GM12878 (cell line): Measurements from ENCODE around the gene SHLD1. TPM values are rescaled to one million over a fixed set of nuclear protein-coding genes. Genes with fewer than 3 reads are reported as not detected.

Experiments used
- ATAC-seq: fragments of 200-7000 bp; cut with Tn5 transposase; 3 replicates; pipeline ENCODE4 v1.9.1; 2020; ENCODE audit warnings: mild to moderate bottlenecking, moderate library complexity
- BruUV-seq: library from RNA; stranded (reverse); fragments of 400-500 nt; replicated peaks from 2 replicates; lab custom pipeline; 2021; lab: Mats Ljungman, UMichigan
- CTCF ChIA-PET: fragments of 300-600 bp; sonication (Branson Sonifier 250); formaldehyde crosslinking; extraction: SDS; loops from one replicate; lab custom pipeline; 2021; ENCODE audit warnings: inconsistent platforms; lab: Yijun Ruan, JAX
- POLR2A ChIA-PET: fragments of 350-600 bp; formaldehyde crosslinking; extraction: SDS; loops from one replicate; lab custom pipeline; 2021; ENCODE audit warnings: inconsistent platforms; lab: Charles Lee
- RAD21 ChIA-PET: fragments of 300-600 bp; sonication (Branson Sonifier 250); formaldehyde crosslinking; loops from one replicate; lab custom pipeline; 2023; ENCODE audit warnings: antibody characterized with exemption; ENCODE audit not compliant: unreplicated experiment; lab: Charles Lee
- SMC1A ChIA-PET: fragments of 300-600 bp; sonication (Branson Sonifier 250); formaldehyde crosslinking; loops from one replicate; lab custom pipeline; 2023; ENCODE audit not compliant: unreplicated experiment, uncharacterized antibody; lab: Charles Lee
- DNase-seq: peaks from one replicate; pipeline ENCODE4 v3.0.0-alpha.2; 2011; ENCODE audit warnings: low read depth, low spot score
- FAIRE-seq: peaks from 3 replicates; lab custom pipeline; 2011; peaks lifted over from hg19 to GRCh38; lab: Jason Lieb, UNC
- H2AFZ ChIP-seq: 2 replicates; pipeline ENCODE4 v1.6.0; 2011; ENCODE audit warnings: low read depth, low read length, control low read depth; ENCODE audit not compliant: control insufficient read depth
- H3K27ac ChIP-seq: 2 replicates; pipeline ENCODE4 v1.5.1; 2011; ENCODE audit warnings: control low read depth; ENCODE audit not compliant: control insufficient read depth, insufficient read depth
- H3K27me3 ChIP-seq, 2 experiments: replicated peaks in 1 of 2; 2 replicates each; pipeline versions ENCODE4 v1.6.0 to v1.6.1; 2011; ENCODE audit warnings: low read length in 1 of 2; ENCODE audit not compliant: control insufficient read depth in 2 of 2, insufficient read depth in 2 of 2
- H3K36me3 ChIP-seq, 2 experiments: 2 replicates each; pipeline ENCODE4 v1.5.1; 2011; ENCODE audit warnings: low read length in 1 of 2; ENCODE audit not compliant: control insufficient read depth in 2 of 2, insufficient read depth in 2 of 2
- H3K4me1 ChIP-seq: 2 replicates; pipeline ENCODE4 v1.6.1; 2011; ENCODE audit warnings: mild to moderate bottlenecking, low read length, moderate library complexity, mixed read lengths; ENCODE audit not compliant: control insufficient read depth, insufficient read depth
- H3K4me2 ChIP-seq: 2 replicates; pipeline ENCODE4 v1.6.0; 2011; ENCODE audit warnings: control low read depth; ENCODE audit not compliant: control insufficient read depth, insufficient read depth
- H3K4me3 ChIP-seq: fragments of 200-600 bp; sonication (generic); 2 replicates; pipeline ENCODE4 v1.5.1; 2016
- H3K79me2 ChIP-seq: 2 replicates; pipeline ENCODE4 v1.6.0; 2011; ENCODE audit warnings: low read length; ENCODE audit not compliant: control insufficient read depth, insufficient read depth
- H3K9ac ChIP-seq: 2 replicates; pipeline ENCODE4 v1.8.0; 2011; ENCODE audit warnings: low read length, control low read depth, mixed read lengths; ENCODE audit not compliant: control insufficient read depth, insufficient read depth
- H3K9me3 ChIP-seq: replicated peaks from 3 replicates; pipeline ENCODE4 v1.5.1; 2011; ENCODE audit warnings: mild to moderate bottlenecking, low read length; ENCODE audit not compliant: control insufficient read depth, insufficient read depth
- H4K20me1 ChIP-seq: 2 replicates; pipeline ENCODE4 v1.6.0; 2011; ENCODE audit not compliant: control insufficient read depth, insufficient read depth
- CEBPB ChIP-seq, 2 experiments: fragments of 150-350 bp in 1 of 2; IDR thresholded peaks; 2 replicates each; pipeline ENCODE4 v1.6.1; 2012 to 2014; ENCODE audit warnings: low read depth in 2 of 2, low read length in 2 of 2, borderline replicate concordance in 1 of 2, inconsistent platforms in 1 of 2
- CHD1 ChIP-seq: IDR thresholded peaks from 2 replicates; pipeline ENCODE4 v1.6.1; 2012; ENCODE audit warnings: low read depth, low read length, improper control_type of control experiment
- CHD4 ChIP-seq: fragments of 200-600 bp; sonication (generic); IDR thresholded peaks from 2 replicates; pipeline ENCODE4 v1.6.1; 2016; ENCODE audit warnings: mild to moderate bottlenecking
- JUND ChIP-seq: IDR thresholded peaks from 2 replicates; pipeline ENCODE4 v1.6.1; 2012; ENCODE audit warnings: low read depth, mild to moderate bottlenecking, low read length, improper control_type of control experiment, moderate library complexity
- KAT2A ChIP-seq: conservative IDR thresholded peaks from 2 replicates; pipeline ENCODE4 v1.6.1; 2011; ENCODE audit warnings: low read depth, low read length; ENCODE audit not compliant: control insufficient read depth
- NFXL1 ChIP-seq: fragments of 450-650 bp; IDR thresholded peaks from 2 replicates; pipeline ENCODE4 v1.6.1; 2017; ENCODE audit warnings: antibody characterized with exemption, mild to moderate bottlenecking, borderline replicate concordance
- POU2F2 ChIP-seq: IDR thresholded peaks from 3 replicates; pipeline ENCODE4 v1.6.1; 2011; ENCODE audit warnings: low read depth, mild to moderate bottlenecking, low read length, borderline replicate concordance
- RFX5 ChIP-seq: IDR thresholded peaks from 2 replicates; pipeline ENCODE4 v1.6.1; 2011; ENCODE audit warnings: low read depth, low read length, improper control_type of control experiment
- SIX5 ChIP-seq: IDR thresholded peaks from 2 replicates; pipeline ENCODE4 v1.6.1; 2011; ENCODE audit warnings: mild to moderate bottlenecking, low read depth, low read length, moderate library complexity; ENCODE audit not compliant: severe bottlenecking
- ZNF274 ChIP-seq: IDR thresholded peaks from one replicate; pipeline ENCODE4 v1.8.0; 2011; ENCODE audit not compliant: insufficient read length, insufficient read depth
- ZZZ3 ChIP-seq: IDR thresholded peaks from 2 replicates; pipeline ENCODE4 v1.6.1; 2011; ENCODE audit warnings: low read depth; ENCODE audit not compliant: control insufficient read depth, insufficient read length
- WGBS: methylation state at CpG from one replicate; pipeline ENCODE4 v1.1.6; 2016; ENCODE audit warnings: low lambda C conversion rate; ENCODE audit not compliant: insufficient replicate concordance, insufficient coverage; ENCODE audit errors: missing lambda C conversion rate; 5-methylcytosine and 5-hydroxymethylcytosine counted together
- in situ Hi-C: fragments of 300-500 bp; cut with MboI; formaldehyde crosslinking; loops from 9 replicates; pipeline ENCODE4 v1.14.3; 2018; ENCODE audit warnings: mixed read lengths
- intact Hi-C: fragments of 100-400 bp; cut with micrococcal nuclease; formaldehyde crosslinking; loops from one replicate; pipeline ENCODE4 v1.14.2; 2022; ENCODE audit not compliant: unreplicated experiment
- polyA plus RNA-seq, 11 experiments: library from polyadenylated mRNA; depleted of rRNA in 4 of 11; unstranded in 6 of 11; stranded (reverse) in 5 of 11; fragments of >200 nt; fragmentation: Nextera tagmentation in 4 of 11; fragmentation: Illumina TruSeq in 1 of 11; extraction: Ambion mirVana in 4 of 11; extraction: Trizol in 1 of 11; gene quantifications; 1 replicate in 1 of 11; 2 replicates in 10 of 11; pipeline versions ENCODE4 v1.2.1 to v1.2.3, GENCODE V29; 2011 to 2016; ENCODE audit warnings: inconsistent platforms in 2 of 11, missing spikeins in 2 of 11, low read depth in 1 of 11
- total RNA-seq, 4 experiments: library from RNA; depleted of rRNA in 3 of 4; stranded (reverse); fragments of >200 nt in 3 of 4; fragmentation: Illumina TruSeq in 1 of 4; extraction: Trizol in 1 of 4; gene quantifications; 2 replicates each; pipeline versions ENCODE4 v1.2.1 to v1.2.3, GENCODE V29; 2013 to 2021
- TF ChIP-seq, protein P1 (sequence below): fragments of 450-650 bp; IDR thresholded peaks from 2 replicates; pipeline ENCODE4 v1.6.1; 2018; ENCODE audit warnings: mild to moderate bottlenecking, low read depth, moderate library complexity; ENCODE audit not compliant: partially characterized antibody
- TF ChIP-seq, protein P2 (sequence below): IDR thresholded peaks from 2 replicates; pipeline ENCODE4 v1.6.1; 2011; ENCODE audit warnings: borderline replicate concordance, low read depth, mild to moderate bottlenecking, moderate library complexity, low read length; ENCODE audit not compliant: insufficient read depth, poor library complexity, severe bottlenecking

SHLD1 gene
- total and polyA plus RNA-seq, 10 of the 15 experiments (the other 5 are each of a cell fraction or from before 2014, with no cell fraction given) = 10.8 to 70.9 (median 25.4) TPM

DNA sequence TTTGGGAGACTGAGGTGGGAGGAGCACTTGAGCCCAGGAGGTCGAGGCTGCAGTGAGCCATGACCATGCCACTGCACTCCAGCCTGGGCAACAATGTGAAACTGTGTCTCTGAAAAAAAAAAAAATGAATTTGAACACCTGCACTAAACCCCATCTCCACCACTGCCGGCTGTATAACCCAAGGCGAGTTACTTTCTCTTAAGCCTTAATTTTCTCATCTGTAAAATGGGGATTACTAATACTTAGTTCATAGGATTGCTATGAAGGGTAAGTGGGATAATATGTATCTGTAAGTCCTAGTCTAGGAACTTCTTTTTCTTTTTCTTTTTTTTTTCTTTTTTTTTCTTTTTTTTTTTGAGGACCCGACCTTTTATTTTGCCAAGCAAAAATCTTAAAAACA, 61.5 kb downstream of the SHLD1 start:
- Histone ChIP-seq H3K79me2 (no peaks in the 10 kb centered on the region), H4K20me1 (no peaks in the 10 kb centered on the region), H3K4me1 (no peaks in the 10 kb centered on the region), H3K4me3 (no peak overlapping the region), H3K27me3 (no peaks in the 10 kb centered on the region), H3K9ac (no peak overlapping the region), H3K4me2 (no peak overlapping the region), H3K36me3 (no peaks in the 10 kb centered on the region; a peak in 1 of 4 replicates), H3K9me3 (no peaks in the 10 kb centered on the region), H3K27ac (no peak overlapping the region), H2AFZ (no peak overlapping the region)
- ATAC-seq (no peak), FAIRE-seq (no peak), DNase-seq (no peak)
- in situ Hi-C loops = no loop called here
- SMC1A ChIA-PET = no interaction called here
- POLR2A ChIA-PET = no interaction called here
- RAD21 ChIA-PET = no interaction called here
- WGBS = 96% methylated on average over 3 of the region's 4 CpGs
- intact Hi-C loops = loop anchor here (10.0 kb wide), 1 partner anchor 123 kb away; no protein-coding TSS in a partner anchor
- no peak for TF ChIP-seq JUND
- TF ChIP-seq SIX5 = no peak
- TF ChIP-seq, protein P1, sequence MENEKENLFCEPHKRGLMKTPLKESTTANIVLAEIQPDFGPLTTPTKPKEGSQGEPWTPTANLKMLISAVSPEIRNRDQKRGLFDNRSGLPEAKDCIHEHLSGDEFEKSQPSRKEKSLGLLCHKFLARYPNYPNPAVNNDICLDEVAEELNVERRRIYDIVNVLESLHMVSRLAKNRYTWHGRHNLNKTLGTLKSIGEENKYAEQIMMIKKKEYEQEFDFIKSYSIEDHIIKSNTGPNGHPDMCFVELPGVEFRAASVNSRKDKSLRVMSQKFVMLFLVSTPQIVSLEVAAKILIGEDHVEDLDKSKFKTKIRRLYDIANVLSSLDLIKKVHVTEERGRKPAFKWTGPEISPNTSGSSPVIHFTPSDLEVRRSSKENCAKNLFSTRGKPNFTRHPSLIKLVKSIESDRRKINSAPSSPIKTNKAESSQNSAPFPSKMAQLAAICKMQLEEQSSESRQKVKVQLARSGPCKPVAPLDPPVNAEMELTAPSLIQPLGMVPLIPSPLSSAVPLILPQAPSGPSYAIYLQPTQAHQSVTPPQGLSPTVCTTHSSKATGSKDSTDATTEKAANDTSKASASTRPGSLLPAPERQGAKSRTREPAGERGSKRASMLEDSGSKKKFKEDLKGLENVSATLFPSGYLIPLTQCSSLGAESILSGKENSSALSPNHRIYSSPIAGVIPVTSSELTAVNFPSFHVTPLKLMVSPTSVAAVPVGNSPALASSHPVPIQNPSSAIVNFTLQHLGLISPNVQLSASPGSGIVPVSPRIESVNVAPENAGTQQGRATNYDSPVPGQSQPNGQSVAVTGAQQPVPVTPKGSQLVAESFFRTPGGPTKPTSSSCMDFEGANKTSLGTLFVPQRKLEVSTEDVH = no peak
- no peak for TF ChIP-seq KAT2A
- TF ChIP-seq ZNF274 = no peak
- no peak for TF ChIP-seq ZZZ3
- no peak for TF ChIP-seq CHD4
- TF ChIP-seq, protein P2, sequence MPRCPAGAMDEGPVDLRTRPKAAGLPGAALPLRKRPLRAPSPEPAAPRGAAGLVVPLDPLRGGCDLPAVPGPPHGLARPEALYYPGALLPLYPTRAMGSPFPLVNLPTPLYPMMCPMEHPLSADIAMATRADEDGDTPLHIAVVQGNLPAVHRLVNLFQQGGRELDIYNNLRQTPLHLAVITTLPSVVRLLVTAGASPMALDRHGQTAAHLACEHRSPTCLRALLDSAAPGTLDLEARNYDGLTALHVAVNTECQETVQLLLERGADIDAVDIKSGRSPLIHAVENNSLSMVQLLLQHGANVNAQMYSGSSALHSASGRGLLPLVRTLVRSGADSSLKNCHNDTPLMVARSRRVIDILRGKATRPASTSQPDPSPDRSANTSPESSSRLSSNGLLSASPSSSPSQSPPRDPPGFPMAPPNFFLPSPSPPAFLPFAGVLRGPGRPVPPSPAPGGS = no peak
- no peak for TF ChIP-seq NFXL1
- no peak for TF ChIP-seq POU2F2
- no peak for TF ChIP-seq CEBPB (IDR thresholded peaks at IDR 0.05; ENCODE audit: borderline replicate concordance in 1 of 2, low read depth in 2 of 2, low read length in 2 of 2)
- no peak for TF ChIP-seq CHD1
- TF ChIP-seq RFX5 = no peak
- CTCF ChIA-PET = no interaction called here
- BruUV-seq = no TSS peak
